Measurements from ENCODE around the gene ZNF608. TPM values are rescaled to one million over a fixed set of nuclear protein-coding genes. Genes with fewer than 3 reads are reported as not detected.

The ZNF608 gene
- total and polyA plus RNA-seq, 2 donors from 2014 or later: 5.9 to 35.8 TPM

DNA sequence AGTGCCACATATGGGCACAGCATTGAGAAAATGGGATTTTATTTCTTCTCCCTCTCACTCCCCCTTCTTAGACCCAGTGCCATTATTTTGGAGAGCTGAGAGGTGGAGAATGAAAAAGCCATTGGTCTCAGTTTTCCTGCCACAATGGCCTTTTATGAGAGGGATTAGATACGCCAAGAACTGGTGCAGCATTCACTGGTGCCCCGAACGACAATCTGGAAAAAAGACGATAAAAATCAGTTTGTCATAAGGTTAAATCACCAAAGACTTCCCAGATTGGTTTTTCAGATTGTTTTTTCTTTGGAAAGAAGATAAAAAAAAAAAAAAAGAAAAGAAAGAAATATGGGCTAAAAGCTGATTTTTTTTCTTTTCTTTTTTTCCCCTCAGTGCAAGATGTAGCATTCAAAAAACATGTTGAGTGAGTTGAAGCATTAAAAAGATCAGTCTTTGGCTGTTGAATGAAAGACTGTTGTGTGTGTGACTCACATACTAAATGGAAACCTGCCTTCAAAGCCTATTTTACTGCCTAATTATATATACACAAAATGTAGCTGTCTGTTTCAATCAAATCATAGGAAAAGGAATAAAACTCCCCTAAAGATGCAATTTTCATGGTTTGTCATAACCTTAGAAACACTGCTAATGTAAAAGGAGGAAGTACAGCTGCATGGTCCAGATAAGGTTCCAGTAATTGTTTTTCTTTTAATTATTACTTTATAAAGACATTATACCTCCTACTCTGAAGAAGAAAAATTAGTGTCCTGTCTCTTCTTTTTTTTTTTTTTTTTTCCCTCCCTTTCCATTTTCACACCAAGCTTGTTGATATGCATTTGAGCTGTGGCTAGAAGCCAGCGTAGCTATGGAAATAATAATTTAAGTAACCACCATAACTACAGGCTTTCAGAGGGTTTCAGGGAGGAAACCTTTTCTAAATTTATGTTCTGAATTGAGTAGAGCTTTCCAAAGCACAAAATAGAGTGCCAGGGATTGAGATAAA lies 27.2 kb upstream of the ZNF608 start:
- no peak overlapping the region for H3K27ac ChIP-seq (ENCODE audit: low read depth in 2 of 2, low read length in 2 of 2)
- no peak for FAIRE-seq
- H3K9ac ChIP-seq (ENCODE audit: low read length in 3 of 3): no peak overlapping the region
- TF ChIP-seq, protein P1, sequence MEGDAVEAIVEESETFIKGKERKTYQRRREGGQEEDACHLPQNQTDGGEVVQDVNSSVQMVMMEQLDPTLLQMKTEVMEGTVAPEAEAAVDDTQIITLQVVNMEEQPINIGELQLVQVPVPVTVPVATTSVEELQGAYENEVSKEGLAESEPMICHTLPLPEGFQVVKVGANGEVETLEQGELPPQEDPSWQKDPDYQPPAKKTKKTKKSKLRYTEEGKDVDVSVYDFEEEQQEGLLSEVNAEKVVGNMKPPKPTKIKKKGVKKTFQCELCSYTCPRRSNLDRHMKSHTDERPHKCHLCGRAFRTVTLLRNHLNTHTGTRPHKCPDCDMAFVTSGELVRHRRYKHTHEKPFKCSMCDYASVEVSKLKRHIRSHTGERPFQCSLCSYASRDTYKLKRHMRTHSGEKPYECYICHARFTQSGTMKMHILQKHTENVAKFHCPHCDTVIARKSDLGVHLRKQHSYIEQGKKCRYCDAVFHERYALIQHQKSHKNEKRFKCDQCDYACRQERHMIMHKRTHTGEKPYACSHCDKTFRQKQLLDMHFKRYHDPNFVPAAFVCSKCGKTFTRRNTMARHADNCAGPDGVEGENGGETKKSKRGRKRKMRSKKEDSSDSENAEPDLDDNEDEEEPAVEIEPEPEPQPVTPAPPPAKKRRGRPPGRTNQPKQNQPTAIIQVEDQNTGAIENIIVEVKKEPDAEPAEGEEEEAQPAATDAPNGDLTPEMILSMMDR (IDR thresholded peaks at IDR 0.05; ENCODE audit: borderline replicate concordance, extremely low read depth, insufficient read depth): no peak
- peak in 2 of 5 donors; percentile 28 to 68 for DNase-seq
- H3K36me3 ChIP-seq (ENCODE audit: control insufficient read depth in 2 of 3, insufficient read depth in 3 of 3, low read length in 3 of 3): no peaks in the 10 kb centered on the region
- no peak overlapping the region for H3K4me3 ChIP-seq (ENCODE audit: low read length in 3 of 3)
- H3K27me3 ChIP-seq (ENCODE audit: control insufficient read depth, insufficient read depth, low read length): no peaks in the 10 kb centered on the region
- no peaks in the 10 kb centered on the region for H3K9me3 ChIP-seq (ENCODE audit: control insufficient read depth in 2 of 3, insufficient read depth in 1 of 3, low read length in 3 of 3)
- H3K4me1 ChIP-seq (ENCODE audit: control insufficient read depth in 2 of 3, insufficient read depth in 2 of 3, low read depth in 1 of 3, low read length in 3 of 3): no peaks in the 10 kb centered on the region
- intact Hi-C loops (cut with DNase I): no loop called here

DNA sequence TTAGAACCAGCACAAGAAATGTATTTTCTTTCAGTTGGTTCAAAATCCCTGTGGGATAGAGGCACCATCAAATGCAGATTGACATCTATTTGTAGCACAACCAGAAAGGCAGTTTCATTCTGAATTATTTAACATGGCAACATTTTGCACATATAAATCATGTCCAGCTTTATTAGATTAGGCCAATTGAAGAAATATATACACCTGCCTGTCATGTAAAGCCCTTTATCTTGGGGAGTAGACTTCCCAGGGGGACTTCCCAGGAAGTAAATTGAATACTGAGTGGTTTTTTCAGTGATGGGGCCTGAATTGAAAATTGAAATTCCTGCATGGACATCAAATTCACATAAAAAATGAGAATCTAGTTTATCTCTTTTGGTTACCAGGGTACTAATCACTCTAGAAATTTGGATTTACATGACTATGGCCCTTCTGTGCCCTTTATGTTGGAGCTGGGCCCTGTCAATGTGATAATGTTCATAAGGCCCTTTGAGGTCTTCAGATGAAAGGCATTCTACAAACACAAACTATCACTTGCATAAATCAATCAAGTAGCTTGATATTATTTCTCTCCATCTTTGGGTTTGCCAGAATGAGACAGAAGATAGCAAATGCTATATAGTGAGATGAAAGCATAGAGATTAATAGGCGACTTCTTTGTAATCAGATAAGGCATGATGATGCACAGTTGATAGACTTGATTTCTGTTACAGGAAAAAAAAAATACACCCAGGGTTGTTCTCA lies 26.2 kb upstream of the ZNF608 start:
- Histone ChIP-seq H3K4me1 (ENCODE audit: control insufficient read depth in 2 of 3, insufficient read depth in 2 of 3, low read depth in 1 of 3, low read length in 3 of 3) (no peaks in the 10 kb centered on the region), H3K9ac (ENCODE audit: low read length in 3 of 3) (no peak overlapping the region), H3K27me3 (ENCODE audit: control insufficient read depth, insufficient read depth, low read length) (no peaks in the 10 kb centered on the region), H3K27ac (ENCODE audit: low read depth in 2 of 2, low read length in 2 of 2) (no peak overlapping the region), H3K36me3 (ENCODE audit: control insufficient read depth in 2 of 3, insufficient read depth in 3 of 3, low read length in 3 of 3) (no peaks in the 10 kb centered on the region), H3K9me3 (ENCODE audit: control insufficient read depth in 2 of 3, insufficient read depth in 1 of 3, low read length in 3 of 3) (no peaks in the 10 kb centered on the region), H3K4me3 (ENCODE audit: low read length in 3 of 3) (no peak overlapping the region)
- TF ChIP-seq, protein P1 (IDR thresholded peaks at IDR 0.05; ENCODE audit: borderline replicate concordance, extremely low read depth, insufficient read depth): no peak
- FAIRE-seq: no peak
- DNase-seq: no peak
- intact Hi-C loops (cut with DNase I): no loop called here

DNA sequence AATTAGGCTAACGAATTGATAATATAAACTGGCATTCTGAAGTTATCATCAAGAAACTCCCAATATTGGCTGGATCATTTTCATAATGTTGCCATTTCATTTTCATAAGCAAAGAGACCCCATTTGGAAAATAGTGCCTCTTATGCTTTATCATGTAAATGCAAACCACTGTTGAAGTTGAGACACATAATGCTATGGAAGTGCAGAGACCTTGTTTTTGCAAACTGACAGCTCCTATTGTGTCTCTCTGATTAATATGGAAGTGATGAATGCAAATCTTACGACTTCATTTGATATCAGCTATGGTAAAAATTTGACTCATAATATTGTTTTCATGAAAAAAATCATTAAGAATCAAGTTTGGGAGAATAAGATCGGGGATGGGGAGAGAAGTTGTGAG lies 25.3 kb upstream of the ZNF608 start:
- DNase-seq (no peak), FAIRE-seq (no peak)
- no peaks in the 10 kb centered on the region for H3K27me3 ChIP-seq (ENCODE audit: control insufficient read depth, insufficient read depth, low read length)
- no peak overlapping the region for H3K4me3 ChIP-seq (ENCODE audit: low read length in 3 of 3)
- H3K36me3 ChIP-seq (ENCODE audit: control insufficient read depth in 2 of 3, insufficient read depth in 3 of 3, low read length in 3 of 3): no peaks in the 10 kb centered on the region
- no peaks in the 10 kb centered on the region for H3K4me1 ChIP-seq (ENCODE audit: control insufficient read depth in 2 of 3, insufficient read depth in 2 of 3, low read depth in 1 of 3, low read length in 3 of 3)
- H3K27ac ChIP-seq (ENCODE audit: low read depth in 2 of 2, low read length in 2 of 2): no peak overlapping the region
- TF ChIP-seq, protein P1 (IDR thresholded peaks at IDR 0.05; ENCODE audit: borderline replicate concordance, extremely low read depth, insufficient read depth): no peak
- H3K9me3 ChIP-seq (ENCODE audit: control insufficient read depth in 2 of 3, insufficient read depth in 1 of 3, low read length in 3 of 3): no peaks in the 10 kb centered on the region
- H3K9ac ChIP-seq (ENCODE audit: low read length in 3 of 3): no peak overlapping the region
- intact Hi-C loops (cut with DNase I): no loop called here

All from kidney (tissue), 14 donors.